HUES6 (cell line): Measurements from ENCODE around the gene TRMT1L.

Experiments
- H3K27ac ChIP-seq: 2 replicates; pipeline ENCODE4 v1.7.0; 2013; ENCODE audit warnings: low read depth, mild to moderate bottlenecking, low read length, inconsistent platforms
- H3K27me3 ChIP-seq: 2 replicates; pipeline ENCODE4 v1.6.1; 2013; ENCODE audit warnings: low read length; ENCODE audit not compliant: control insufficient read depth, insufficient read depth
- H3K36me3 ChIP-seq: 2 replicates; pipeline ENCODE4 v1.6.1; 2013; ENCODE audit warnings: low read length; ENCODE audit not compliant: control insufficient read depth, insufficient read depth
- H3K4me1 ChIP-seq: 2 replicates; pipeline ENCODE4 v1.6.1; 2013; ENCODE audit warnings: low read length; ENCODE audit not compliant: control insufficient read depth, insufficient read depth
- H3K4me3 ChIP-seq: 2 replicates; pipeline ENCODE4 v1.5.1; 2013; ENCODE audit warnings: low read depth, low read length
- H3K9ac ChIP-seq: one replicate; pipeline ENCODE4 v1.6.1; 2013; ENCODE audit warnings: mild to moderate bottlenecking, low read length
- H3K9me3 ChIP-seq: 2 replicates; pipeline ENCODE4 v1.6.1; 2013; ENCODE audit warnings: low read depth, low read length; ENCODE audit not compliant: control insufficient read depth, insufficient read depth

TRMT1L gene

DNA sequence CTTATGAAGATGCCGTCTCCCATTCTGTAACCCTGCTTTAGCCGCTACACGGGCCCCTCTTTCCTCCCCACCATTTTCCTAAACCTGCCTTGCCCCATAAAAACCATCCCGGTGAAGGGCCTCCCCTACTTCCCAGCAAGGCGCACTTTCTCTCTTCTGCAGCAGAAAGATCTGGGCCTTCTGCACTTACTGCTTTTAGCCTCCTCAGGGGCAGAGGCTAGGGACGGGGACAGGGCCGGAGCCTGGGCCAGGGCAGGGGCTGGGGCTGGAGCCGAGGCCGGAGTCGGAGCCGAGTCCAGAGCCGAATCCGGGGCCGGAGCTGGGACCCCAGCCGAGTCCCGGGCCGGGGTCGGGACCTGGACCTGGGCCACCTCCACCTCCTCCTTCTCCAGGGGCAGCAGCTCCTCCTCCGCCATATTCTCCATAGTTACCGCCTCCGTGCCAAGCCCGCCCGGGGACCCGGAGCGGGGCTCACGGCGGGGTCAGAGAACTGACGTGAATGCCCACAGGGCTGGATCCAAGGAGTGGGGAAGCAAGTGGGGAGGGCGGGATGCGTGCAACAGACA, 382 bp downstream of the TRMT1L start:
- no peaks in the 10 kb centered on the region for H3K36me3 ChIP-seq
- peak overlapping the region; percentile 78 for H3K4me3 ChIP-seq
- peak overlapping the region; percentile 80 for H3K27ac ChIP-seq
- H3K27me3 ChIP-seq = no peaks in the 10 kb centered on the region
- peak overlapping the region; percentile 85 for H3K9ac ChIP-seq
- no peaks in the 10 kb centered on the region for H3K9me3 ChIP-seq
- H3K4me1 ChIP-seq = peaks cover 9% of the 10 kb centered on the region; the same call in 1 of the 2 replicates

DNA sequence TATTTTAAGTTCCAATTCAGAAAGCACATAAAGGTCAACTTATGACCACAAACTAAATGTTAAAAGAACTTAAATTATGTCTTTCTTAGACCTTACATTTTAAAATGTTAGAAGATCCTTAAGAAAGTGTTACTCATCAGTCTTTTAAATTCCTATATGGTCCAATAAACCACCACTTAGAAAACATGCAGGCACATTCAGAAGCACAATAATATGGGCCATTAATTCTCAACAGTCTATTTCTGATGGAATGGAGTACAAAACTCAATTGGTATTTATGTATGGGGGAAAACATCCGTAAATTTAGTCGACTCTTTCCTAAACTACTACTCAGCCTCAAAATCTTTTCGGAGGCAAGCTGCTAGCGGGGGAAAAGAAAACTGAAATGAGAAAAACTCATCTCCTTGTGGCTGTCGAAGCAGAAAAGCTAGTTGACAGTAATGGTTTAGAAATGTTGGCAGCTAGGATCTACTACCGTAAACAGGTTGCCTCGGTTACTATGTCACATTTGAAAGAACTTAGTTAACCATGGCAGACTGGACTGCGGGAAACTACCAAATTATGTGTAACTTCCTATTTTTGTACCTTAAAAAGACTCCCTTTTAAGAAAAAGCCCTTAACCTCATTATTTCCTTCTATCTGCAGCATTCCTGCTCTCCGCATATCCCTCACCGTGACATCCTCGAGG, 1.0 kb downstream of the TRMT1L start:
- peak overlapping the region; percentile 85 for H3K9ac ChIP-seq
- peaks cover 9% of the 10 kb centered on the region; the same call in 1 of the 2 replicates for H3K4me1 ChIP-seq
- H3K36me3 ChIP-seq = peaks cover under 1% of the 10 kb centered on the region; the same call in 1 of the 2 replicates
- no peaks in the 10 kb centered on the region for H3K27me3 ChIP-seq
- peak overlapping the region; percentile 80; the same call in 1 of the 2 replicates for H3K27ac ChIP-seq
- H3K4me3 ChIP-seq = peak overlapping the region; percentile 78
- H3K9me3 ChIP-seq = no peaks in the 10 kb centered on the region

DNA sequence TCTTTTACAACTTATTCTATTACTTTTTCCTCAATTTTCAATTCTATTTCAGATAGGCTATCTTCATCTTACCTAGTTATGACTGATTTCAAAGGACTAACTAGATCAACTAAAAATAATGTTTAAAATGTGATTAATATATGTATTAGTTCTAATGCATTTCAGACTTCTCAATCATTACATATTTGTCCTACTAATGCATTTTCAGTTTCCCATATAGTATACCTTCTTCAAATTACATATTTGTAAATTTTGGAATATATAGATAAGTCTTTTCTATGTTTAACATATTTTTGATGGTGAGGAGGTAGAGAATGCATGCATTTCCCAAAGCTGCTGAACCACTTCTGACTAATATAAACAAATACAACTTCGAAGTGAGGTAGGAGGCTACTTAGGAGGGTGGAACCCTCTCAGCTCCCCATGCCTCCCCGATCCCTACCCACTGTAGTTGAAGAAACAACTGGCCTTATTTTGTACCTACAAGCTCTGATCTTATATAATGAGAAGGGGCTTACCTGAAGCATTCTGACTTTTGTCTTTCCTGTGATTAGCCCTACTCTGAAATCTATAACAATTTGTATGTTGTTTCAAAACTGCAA, 1.7 kb downstream of the TRMT1L start:
- Histone ChIP-seq H3K9me3 (no peaks in the 10 kb centered on the region), H3K27me3 (no peaks in the 10 kb centered on the region), H3K9ac (no peak overlapping the region), H3K4me3 (peak overlapping the region; percentile 78; the same call in 1 of the 2 replicates), H3K36me3 (peaks cover 7% of the 10 kb centered on the region; the same call in 1 of the 2 replicates), H3K4me1 (peaks cover 9% of the 10 kb centered on the region; the same call in 1 of the 2 replicates), H3K27ac (no peak overlapping the region)

DNA sequence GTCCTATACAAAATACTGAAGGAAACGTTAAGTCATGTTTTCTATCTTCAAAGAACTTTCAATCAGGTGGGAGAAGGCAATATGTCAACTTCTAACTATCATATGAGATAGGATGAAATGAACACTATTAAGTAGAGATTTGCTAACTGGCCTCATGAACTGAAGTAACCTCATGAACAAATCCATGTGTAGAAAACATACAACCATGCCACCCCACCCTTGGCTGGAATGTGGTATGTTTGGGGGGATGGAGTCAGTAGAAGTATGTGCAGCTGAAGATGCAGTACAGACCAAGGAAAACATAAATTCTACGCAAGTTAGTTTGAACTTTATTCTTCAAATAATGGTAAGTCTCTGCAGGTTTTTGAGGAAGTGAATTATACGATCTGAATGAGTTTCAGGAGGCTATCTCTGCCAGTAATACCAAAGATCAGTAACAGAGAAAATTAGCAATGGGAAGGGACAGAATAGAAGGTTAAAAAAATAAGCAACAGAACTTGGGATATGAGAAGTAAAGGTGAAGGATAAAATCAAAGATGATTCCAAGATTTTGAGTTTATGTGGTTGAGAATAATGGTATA, 4.5 kb downstream of the TRMT1L start:
- Histone ChIP-seq H3K27me3 (no peaks in the 10 kb centered on the region), H3K4me3 (no peak overlapping the region), H3K36me3 (peaks cover 27% of the 10 kb centered on the region), H3K27ac (no peak overlapping the region), H3K9ac (no peak overlapping the region), H3K9me3 (no peaks in the 10 kb centered on the region), H3K4me1 (peaks cover 5% of the 10 kb centered on the region; the same call in 1 of the 2 replicates)

DNA sequence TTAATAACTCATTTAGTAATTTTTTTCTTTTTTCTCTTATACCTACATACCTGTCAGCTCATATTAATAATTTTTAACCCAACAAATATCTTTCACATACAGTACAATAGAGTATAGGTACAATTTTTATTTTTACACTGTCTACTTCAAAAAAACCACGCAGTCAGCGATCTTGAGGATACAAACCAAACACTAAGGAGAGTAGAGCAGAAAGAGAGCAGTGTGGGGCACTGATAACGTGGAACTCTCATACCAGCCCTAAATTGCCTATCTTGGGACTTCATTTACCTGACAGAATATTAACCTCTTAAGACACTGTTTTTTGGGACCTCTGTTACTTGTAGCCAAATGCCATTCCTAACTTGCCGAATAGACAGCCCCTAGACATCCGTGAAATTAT, 5.5 kb downstream of the TRMT1L start:
- Histone ChIP-seq H3K36me3 (peaks cover 35% of the 10 kb centered on the region), H3K27ac (no peak overlapping the region), H3K9ac (no peak overlapping the region)

DNA sequence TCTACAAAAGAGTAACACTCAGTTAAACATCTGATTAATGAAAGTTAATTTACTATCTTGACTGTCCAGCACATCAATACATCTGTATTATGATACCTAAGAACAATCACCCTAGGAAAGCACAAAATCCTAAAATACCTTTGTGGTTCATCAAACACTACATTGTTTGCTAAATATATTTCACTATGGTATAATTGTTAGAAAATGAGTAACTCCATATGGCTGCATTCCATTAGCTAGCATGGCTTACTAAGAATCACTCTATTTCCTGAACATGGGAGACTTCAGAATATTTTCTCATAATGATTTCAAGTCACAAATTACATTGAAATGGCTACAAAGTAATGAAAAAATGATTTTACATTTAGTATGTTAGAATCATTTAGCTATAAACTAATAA, 12.5 kb downstream of the TRMT1L start:
- Histone ChIP-seq H3K27ac (no peak overlapping the region), H3K27me3 (no peaks in the 10 kb centered on the region), H3K4me1 (no peaks in the 10 kb centered on the region), H3K9me3 (no peaks in the 10 kb centered on the region), H3K36me3 (peaks cover 65% of the 10 kb centered on the region), H3K9ac (no peak overlapping the region), H3K4me3 (no peak overlapping the region)

More for the DNA sequence above, 5.5 kb downstream of the TRMT1L start:
- no peaks in the 10 kb centered on the region for H3K27me3 ChIP-seq
- no peaks in the 10 kb centered on the region for H3K9me3 ChIP-seq
- no peak overlapping the region for H3K4me3 ChIP-seq
- H3K4me1 ChIP-seq = peaks cover 5% of the 10 kb centered on the region; the same call in 1 of the 2 replicates

DNA sequence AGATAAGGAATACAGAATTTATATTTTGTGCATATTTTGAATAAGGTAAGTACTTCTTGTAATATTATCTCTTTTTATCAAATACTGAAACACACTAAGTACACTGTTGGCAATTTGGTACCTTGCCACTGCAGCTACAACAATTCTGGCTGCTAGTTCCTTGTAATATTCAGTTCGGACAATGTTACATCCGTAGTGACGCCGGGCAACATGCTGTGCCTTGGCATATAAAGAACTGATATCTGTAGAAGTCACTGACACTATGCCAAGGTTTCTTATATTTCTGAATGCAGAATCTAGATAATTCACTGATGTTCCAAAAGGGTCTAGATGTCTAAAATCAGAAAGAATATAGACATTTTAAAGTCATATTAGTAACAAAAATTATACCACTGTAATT, 17.5 kb downstream of the TRMT1L start:
- H3K36me3 ChIP-seq = peaks cover 51% of the 10 kb centered on the region

DNA sequence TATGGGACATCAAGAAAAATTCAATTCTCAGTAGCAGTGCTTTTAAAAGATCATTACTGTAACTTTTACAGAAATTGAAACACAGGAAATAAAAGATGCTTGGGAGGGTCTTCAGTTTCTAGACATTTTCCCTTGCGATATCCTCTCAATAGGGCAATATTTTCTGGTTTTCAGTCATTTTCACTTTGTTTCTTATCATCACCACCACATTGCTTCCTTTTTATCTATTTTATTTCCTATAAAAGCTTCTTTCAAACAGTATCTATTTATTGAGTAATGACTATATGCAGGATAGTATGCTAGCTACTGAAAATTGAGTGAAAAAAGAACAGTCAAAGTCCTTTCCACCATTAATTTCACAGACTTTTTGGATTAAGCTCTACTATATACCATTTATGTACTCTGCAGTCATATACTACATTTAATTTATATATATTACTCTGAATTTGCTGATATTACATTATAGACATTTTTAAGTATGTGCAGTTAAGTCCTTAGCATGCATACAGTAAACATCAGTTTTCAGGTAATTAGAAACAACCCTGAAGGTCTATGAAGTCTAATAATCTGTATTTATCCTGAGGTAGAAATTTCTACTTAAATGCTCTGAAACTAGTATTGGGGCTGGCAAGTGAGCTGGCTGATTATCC, 18.7 kb downstream of the TRMT1L start:
- Histone ChIP-seq H3K27ac (no peak overlapping the region), H3K36me3 (peaks cover 56% of the 10 kb centered on the region), H3K27me3 (no peaks in the 10 kb centered on the region), H3K9ac (no peak overlapping the region), H3K4me1 (no peaks in the 10 kb centered on the region), H3K4me3 (no peak overlapping the region), H3K9me3 (no peaks in the 10 kb centered on the region)

More for the DNA sequence above, 17.5 kb downstream of the TRMT1L start:
- Histone ChIP-seq H3K4me1 (no peaks in the 10 kb centered on the region), H3K27me3 (no peaks in the 10 kb centered on the region), H3K27ac (no peak overlapping the region), H3K9ac (no peak overlapping the region), H3K9me3 (no peaks in the 10 kb centered on the region), H3K4me3 (no peak overlapping the region)

DNA sequence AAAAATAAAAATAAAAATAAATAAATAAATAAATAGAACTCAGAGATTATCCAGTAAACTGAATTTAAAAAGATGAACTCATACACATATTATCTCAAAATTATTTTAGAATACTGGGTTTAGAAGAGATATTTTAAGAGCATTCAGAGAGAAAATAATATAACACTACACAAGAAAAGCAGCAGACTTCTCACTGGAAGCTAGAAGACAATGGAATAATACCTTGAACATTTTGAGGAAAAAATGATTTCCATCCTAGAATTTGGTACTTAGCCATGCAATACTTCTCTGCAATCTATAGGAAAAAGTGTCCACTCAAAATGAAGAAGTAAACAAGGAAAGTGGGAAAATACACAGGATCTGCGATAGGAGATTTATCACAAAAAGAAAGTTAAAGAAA, 24.2 kb downstream of the TRMT1L start:
- no peak overlapping the region for H3K27ac ChIP-seq
- no peaks in the 10 kb centered on the region for H3K4me1 ChIP-seq
- H3K4me3 ChIP-seq = no peak overlapping the region
- no peaks in the 10 kb centered on the region for H3K27me3 ChIP-seq
- no peak overlapping the region for H3K9ac ChIP-seq
- H3K9me3 ChIP-seq = peaks cover 4% of the 10 kb centered on the region; the same call in 1 of the 2 replicates
- H3K36me3 ChIP-seq = peaks cover 47% of the 10 kb centered on the region

DNA sequence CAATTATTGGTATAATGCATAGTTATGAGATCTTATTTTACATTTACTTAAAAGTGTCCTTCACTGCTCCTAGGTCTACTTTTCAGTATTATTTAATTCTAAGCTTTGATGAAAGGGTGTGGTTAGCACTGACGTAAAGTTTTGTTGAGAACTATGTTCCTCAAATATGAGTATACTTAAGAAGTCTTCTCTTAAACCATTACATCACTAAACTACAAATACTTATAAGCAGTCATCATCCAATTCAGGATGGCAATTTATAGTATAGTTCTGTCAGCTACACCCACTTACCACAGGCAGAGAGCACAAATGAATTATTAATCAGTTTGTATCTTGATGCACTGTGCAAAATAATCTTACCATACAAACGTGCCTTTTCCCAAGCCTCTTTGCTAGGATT, 27.0 kb downstream of the TRMT1L start:
- no peaks in the 10 kb centered on the region for H3K4me1 ChIP-seq
- peaks cover 4% of the 10 kb centered on the region; the same call in 1 of the 2 replicates for H3K9me3 ChIP-seq
- H3K9ac ChIP-seq = no peak overlapping the region
- no peaks in the 10 kb centered on the region for H3K27me3 ChIP-seq
- H3K4me3 ChIP-seq = no peak overlapping the region
- peaks cover 44% of the 10 kb centered on the region for H3K36me3 ChIP-seq
- H3K27ac ChIP-seq = no peak overlapping the region
